KMS-11 (cell line): ENCODE results near the gene TMPRSS4.

Source experiments
- H2AFZ ChIP-seq: fragments of 200-600 bp; sonication (generic); 2 replicates; pipeline ENCODE4 v1.6.1; 2016; ENCODE audit warnings: antibody characterized with exemption, mixed run types, low read depth
- H3K27ac ChIP-seq: fragments of 200-600 bp; sonication (generic); 2 replicates; pipeline ENCODE4 v1.6.1; 2016; ENCODE audit warnings: mild to moderate bottlenecking, mixed run types
- H3K27me3 ChIP-seq: fragments of 200-600 bp; sonication (generic); 2 replicates; pipeline ENCODE4 v1.6.1; 2017; ENCODE audit warnings: mild to moderate bottlenecking, low read depth, mixed run types, moderate library complexity; ENCODE audit not compliant: insufficient read depth
- H3K36me3 ChIP-seq: fragments of 200-600 bp; sonication (generic); 2 replicates; pipeline ENCODE4 v1.6.1; 2017; ENCODE audit warnings: mild to moderate bottlenecking, mixed run types; ENCODE audit not compliant: insufficient read depth
- H3K4me1 ChIP-seq: fragments of 200-600 bp; sonication (generic); 2 replicates; pipeline ENCODE4 v1.6.1; 2016; ENCODE audit warnings: mild to moderate bottlenecking, low read depth, mixed run types; ENCODE audit not compliant: poor library complexity, severe bottlenecking
- H3K4me2 ChIP-seq: fragments of 200-600 bp; sonication (generic); 2 replicates; pipeline ENCODE4 v1.7.0; 2016; ENCODE audit warnings: mild to moderate bottlenecking, mixed run types
- H3K4me3 ChIP-seq: fragments of 200-600 bp; sonication (generic); IDR thresholded peaks from 2 replicates; pipeline ENCODE4 v1.6.1; 2017; ENCODE audit warnings: low read depth, low read length, mixed read lengths; ENCODE audit not compliant: insufficient read depth
- H3K79me2 ChIP-seq: fragments of 200-600 bp; sonication (generic); 2 replicates; pipeline ENCODE4 v1.6.1; 2016; ENCODE audit warnings: low read depth, mixed run types; ENCODE audit not compliant: insufficient read depth
- H3K9ac ChIP-seq: fragments of 200-600 bp; sonication (generic); 2 replicates; pipeline ENCODE4 v1.6.1; 2016; ENCODE audit warnings: mild to moderate bottlenecking, mixed run types
- H4K20me1 ChIP-seq: fragments of 200-600 bp; sonication (generic); 2 replicates; pipeline ENCODE4 v1.6.1; 2016; ENCODE audit warnings: mild to moderate bottlenecking, mixed run types; ENCODE audit not compliant: insufficient read depth
- TF ChIP-seq, protein P1 (sequence below): fragments of 200-600 bp; sonication (generic); conservative IDR thresholded peaks from 2 replicates; pipeline ENCODE4 v1.6.1; 2017; ENCODE audit warnings: low read depth, mild to moderate bottlenecking, antibody characterized with exemption, low read length, moderate library complexity, mixed read lengths

TMPRSS4 gene

DNA sequence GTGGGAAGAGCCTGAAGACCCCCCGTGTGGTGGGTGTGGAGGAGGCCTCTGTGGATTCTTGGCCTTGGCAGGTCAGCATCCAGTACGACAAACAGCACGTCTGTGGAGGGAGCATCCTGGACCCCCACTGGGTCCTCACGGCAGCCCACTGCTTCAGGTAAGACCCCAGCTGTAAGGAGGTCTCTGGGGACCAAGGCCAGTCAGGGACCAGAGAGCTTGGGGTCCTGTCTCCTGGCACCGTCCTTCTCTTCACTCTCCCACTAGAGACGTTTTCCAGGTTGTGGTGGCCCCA lies 34.8 kb downstream of the TMPRSS4 start:
- Histone ChIP-seq H4K20me1 (no peaks in the 10 kb centered on the region), H3K27me3 (no peaks in the 10 kb centered on the region), H2AFZ (no peak overlapping the region), H3K27ac (no peak overlapping the region), H3K9ac (no peak overlapping the region), H3K4me2 (no peak overlapping the region), H3K36me3 (no peaks in the 10 kb centered on the region), H3K79me2 (no peaks in the 10 kb centered on the region), H3K4me3 (no peak overlapping the region), H3K4me1 (no peaks in the 10 kb centered on the region)
- TF ChIP-seq, protein P1, sequence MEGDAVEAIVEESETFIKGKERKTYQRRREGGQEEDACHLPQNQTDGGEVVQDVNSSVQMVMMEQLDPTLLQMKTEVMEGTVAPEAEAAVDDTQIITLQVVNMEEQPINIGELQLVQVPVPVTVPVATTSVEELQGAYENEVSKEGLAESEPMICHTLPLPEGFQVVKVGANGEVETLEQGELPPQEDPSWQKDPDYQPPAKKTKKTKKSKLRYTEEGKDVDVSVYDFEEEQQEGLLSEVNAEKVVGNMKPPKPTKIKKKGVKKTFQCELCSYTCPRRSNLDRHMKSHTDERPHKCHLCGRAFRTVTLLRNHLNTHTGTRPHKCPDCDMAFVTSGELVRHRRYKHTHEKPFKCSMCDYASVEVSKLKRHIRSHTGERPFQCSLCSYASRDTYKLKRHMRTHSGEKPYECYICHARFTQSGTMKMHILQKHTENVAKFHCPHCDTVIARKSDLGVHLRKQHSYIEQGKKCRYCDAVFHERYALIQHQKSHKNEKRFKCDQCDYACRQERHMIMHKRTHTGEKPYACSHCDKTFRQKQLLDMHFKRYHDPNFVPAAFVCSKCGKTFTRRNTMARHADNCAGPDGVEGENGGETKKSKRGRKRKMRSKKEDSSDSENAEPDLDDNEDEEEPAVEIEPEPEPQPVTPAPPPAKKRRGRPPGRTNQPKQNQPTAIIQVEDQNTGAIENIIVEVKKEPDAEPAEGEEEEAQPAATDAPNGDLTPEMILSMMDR: no peak

DNA sequence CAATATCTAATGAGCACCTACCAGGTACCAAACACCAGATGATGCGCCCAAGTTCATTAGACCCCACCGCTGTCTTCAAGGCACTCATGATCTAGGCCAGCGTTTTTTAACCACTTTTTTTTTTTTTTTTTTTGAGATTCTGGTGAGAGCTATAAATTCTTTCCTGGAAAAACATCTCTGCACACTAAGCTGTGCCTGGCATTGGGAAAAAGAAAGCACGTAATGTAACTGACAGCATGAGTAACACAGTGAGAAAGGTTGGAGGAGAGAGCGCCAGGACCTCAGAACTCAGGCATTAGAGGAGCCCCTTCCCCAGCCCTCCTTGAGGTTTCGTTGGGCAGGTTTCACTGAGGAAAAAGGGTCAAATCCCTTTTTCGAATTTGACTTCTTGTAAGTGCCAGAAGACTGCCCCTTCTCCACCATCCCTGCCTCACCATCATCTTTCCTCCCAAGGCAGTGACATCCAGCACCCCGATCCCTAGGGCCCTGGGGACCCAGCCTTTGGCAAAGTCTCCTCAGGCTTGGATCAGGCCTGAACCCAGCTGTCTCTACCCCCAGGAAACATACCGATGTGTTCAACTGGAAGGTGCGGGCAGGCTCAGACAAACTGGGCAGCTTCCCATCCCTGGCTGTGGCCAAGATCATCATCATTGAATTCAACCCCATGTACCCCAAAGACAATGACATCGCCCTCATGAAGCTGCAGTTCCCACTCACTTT lies 36.0 kb downstream of the TMPRSS4 start:
- no peak overlapping the region for H3K4me3 ChIP-seq
- H4K20me1 ChIP-seq: no peaks in the 10 kb centered on the region
- H3K79me2 ChIP-seq: no peaks in the 10 kb centered on the region
- H2AFZ ChIP-seq: no peak overlapping the region
- no peaks in the 10 kb centered on the region for H3K27me3 ChIP-seq
- TF ChIP-seq, protein P1: no peak
- no peak overlapping the region for H3K9ac ChIP-seq
- no peaks in the 10 kb centered on the region for H3K36me3 ChIP-seq
- no peak overlapping the region for H3K27ac ChIP-seq
- H3K4me2 ChIP-seq: no peak overlapping the region
- H3K4me1 ChIP-seq: no peaks in the 10 kb centered on the region

DNA sequence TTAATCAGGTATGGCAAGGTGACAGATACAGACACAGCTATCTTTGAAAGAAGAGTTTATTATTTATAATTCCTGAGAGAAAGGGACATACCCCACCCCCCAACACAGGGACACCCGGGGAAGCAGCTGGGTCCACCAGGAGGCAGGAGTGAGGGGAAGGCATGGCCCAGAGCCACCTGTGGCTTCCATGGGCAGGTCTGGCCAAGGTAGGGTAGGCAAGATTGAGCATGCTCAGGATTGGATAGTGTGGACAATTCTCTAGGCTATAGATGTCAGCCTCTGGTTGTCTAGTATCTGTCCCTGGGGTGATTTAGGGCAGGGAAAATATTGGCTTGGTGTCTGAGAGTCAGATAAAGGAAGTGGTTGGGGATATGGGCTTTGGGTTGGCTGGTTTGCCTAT lies 37.4 kb downstream of the TMPRSS4 start:
- no peak overlapping the region for H2AFZ ChIP-seq
- H3K4me1 ChIP-seq: no peaks in the 10 kb centered on the region
- no peak overlapping the region for H3K27ac ChIP-seq
- H3K4me2 ChIP-seq: no peak overlapping the region
- H3K9ac ChIP-seq: no peak overlapping the region
- H3K36me3 ChIP-seq: no peaks in the 10 kb centered on the region
- TF ChIP-seq, protein P1: no peak
- H3K4me3 ChIP-seq: no peak overlapping the region
- H3K27me3 ChIP-seq: no peaks in the 10 kb centered on the region
- H4K20me1 ChIP-seq: no peaks in the 10 kb centered on the region
- no peaks in the 10 kb centered on the region for H3K79me2 ChIP-seq

DNA sequence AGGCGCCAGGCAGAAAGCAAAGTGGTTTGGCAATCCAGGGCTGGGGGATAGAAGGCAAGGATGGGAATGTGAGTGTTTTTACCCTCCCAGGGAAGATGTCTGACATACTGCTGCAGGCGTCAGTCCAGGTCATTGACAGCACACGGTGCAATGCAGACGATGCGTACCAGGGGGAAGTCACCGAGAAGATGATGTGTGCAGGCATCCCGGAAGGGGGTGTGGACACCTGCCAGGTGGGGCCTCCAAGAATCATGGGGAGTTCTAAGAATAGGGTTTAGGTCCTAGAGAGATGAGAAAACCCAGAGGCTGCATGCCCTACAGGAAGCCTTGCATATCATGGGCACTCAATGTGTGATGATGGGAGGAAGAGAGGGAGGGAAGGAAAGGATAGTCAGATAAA lies 38.2 kb downstream of the TMPRSS4 start:
- Histone ChIP-seq H3K9ac (no peak overlapping the region), H2AFZ (no peak overlapping the region), H3K4me2 (no peak overlapping the region)

More for the DNA sequence above, 38.2 kb downstream of the TMPRSS4 start:
- H3K27ac ChIP-seq: no peak overlapping the region
- H4K20me1 ChIP-seq: no peaks in the 10 kb centered on the region
- H3K79me2 ChIP-seq: no peaks in the 10 kb centered on the region
- H3K27me3 ChIP-seq: no peaks in the 10 kb centered on the region
- H3K4me1 ChIP-seq: no peaks in the 10 kb centered on the region
- TF ChIP-seq, protein P1: no peak
- no peaks in the 10 kb centered on the region for H3K36me3 ChIP-seq
- no peak overlapping the region for H3K4me3 ChIP-seq
